HS-5 (cell line): ENCODE data around the gene RRAGD.
"Not testable (repeated sequence)": the region's sequence is repeated elsewhere in the genome, so short reads cannot be mapped to it uniquely, and the experiment has no call there.

Experiments used
- DNase-seq: peaks from one replicate; pipeline ENCODE4 v3.0.0-alpha.2; 2012; ENCODE audit warnings: low read depth

Gene RRAGD

DNA sequence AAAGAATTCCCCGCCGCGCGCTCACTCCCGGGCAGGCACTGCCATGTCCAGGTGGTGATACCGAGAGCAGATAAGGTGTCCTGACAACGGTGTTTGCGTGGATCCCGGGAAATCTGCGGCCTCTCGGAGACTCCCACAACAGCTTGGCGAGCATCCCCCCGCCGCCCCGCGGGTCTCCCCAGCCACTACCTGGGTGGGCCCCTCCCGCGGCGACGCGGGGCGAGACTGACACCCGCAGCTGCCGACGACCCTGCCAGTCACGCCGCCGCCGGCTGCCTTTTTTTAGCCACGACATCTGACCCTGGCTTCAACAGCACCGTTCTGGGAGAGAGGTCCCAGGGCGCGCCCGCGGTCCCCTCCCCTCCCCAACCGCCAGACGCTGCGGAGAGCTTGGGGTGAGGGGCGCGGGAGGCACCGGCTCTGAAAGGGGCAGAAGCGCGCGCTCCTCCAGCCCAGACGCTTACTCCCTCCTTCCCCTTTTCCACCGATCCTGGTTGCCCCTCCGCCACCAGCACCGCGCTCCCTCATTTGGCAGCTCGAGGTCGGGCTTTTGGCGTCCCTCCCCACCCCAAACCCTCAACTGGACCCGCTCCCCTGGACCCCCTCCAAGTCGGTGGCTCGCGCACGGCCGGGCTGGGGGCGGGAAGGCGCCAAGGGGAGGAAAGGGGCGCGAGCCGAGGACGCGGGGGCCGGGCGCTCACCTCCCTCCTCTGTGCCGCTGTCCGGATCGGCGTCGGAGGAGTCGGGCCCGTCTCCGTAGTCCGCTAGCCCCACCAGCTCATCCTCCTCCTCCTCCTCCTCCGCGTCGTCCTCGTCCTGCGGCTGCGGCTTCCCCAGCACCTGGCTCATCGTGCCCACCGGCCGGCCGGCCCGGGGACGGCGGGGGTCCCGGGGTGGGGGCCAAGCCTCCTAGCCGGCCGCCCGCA, 665 bp downstream of the RRAGD start:
- no peak for DNase-seq

DNA sequence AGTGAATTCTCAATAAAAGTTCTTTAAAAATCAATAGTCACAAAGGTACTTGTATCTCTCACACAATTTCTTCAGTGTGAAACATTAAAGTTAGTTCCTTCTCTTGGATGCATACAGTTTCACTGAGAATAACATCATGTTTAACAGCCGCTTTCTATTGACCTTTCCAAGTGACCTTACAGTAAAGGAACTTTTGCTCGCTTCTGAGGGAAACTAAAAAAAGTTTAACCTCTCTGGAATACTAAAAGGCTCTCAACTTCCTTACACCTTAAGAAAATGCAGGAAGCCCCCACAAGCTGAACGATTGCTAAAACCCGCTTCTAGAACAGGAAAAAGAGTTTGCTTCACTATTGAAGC, 1.3 kb downstream of the RRAGD start:
- DNase-seq: no peak

DNA sequence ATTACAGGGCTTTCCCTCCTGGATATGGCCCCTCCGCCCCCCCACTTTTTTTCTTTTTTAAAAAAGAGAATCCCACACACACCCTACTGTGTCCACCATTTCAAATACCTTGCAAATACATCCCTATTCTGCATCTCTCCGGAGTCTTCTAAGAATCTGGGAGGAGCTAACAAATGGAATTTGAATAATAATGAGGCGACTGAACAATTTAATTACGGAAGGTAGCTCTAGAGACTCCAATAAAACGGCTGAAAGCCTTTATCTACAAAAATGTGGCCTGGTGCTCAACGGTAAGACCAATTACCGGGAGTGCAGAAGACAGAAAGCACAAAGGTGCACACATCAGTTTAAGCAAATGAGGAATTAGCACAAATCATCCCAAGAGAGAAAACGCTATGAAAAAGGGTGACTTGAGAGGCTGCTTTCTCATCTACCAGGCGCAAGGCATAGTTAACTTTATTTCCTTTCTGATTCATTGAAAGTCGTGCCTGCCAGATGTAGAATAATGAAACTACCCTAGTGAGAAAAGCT, 1.8 kb downstream of the RRAGD start:
- no peak for DNase-seq

DNA sequence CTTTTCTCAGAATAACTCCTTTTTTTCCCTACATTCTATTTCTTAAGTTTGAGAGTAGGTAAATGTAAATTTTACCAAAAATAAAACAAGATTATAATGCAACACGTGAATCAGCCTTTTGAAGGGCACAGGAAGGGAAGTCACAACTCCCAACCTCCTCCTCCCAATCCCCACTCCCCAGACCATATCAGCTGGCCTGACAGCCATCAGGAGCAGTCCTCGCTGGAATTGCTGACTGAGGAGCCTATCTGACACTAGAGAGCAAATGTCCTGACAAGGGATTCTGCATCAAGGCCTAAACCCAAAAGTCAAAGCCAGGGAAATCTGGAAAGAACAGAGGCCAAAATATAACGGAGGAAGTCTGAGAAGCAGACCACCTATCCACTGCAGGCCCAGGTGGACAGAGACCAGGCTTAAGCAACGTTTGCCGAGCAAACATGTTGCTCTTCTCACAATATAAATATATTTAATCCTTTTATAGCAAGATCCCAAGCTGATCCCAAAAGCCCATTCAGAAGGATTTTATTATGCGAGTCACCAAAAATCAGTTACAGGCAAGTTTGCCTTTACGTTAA, 2.5 kb downstream of the RRAGD start:
- no peak for DNase-seq

DNA sequence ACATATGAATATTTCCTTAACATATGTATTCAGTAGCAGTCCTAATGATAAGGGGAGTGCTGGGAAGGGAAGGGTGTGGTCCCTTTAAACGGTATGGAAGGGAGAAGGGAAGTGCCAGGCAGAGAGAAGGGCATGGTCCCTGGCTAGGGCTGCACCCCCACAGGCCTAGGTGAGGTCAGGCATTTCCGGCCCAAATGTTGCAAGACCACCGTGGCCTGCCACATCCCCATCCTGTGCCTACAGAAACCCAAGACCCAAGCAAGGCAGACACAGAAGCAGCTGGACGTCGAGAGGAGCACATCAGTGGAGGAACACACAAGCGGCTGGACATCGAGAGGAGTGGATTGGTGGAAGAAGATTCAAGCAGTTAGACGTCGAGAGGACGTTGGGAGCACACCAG, 5.9 kb downstream of the RRAGD start:
- DNase-seq: no peak

DNA sequence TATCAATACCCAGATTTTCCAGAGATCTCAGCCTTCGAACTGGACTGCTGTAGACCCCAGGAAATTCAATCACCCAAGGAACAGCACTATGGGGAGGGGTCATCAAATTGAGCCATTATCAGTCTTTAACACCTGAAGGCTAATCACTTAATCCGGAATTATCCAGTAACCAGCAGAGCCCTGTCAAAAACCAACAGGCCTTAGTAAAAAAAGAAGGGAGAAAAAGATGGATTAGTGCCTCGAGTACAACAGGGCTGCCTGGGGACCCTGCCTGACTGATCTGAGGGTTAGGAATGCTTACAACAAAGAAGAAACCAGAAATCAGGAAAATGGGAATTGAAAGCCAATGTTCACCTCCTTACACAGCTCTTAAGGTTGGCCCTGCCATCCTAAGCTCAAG, 7.6 kb downstream of the RRAGD start:
- no peak for DNase-seq

DNA sequence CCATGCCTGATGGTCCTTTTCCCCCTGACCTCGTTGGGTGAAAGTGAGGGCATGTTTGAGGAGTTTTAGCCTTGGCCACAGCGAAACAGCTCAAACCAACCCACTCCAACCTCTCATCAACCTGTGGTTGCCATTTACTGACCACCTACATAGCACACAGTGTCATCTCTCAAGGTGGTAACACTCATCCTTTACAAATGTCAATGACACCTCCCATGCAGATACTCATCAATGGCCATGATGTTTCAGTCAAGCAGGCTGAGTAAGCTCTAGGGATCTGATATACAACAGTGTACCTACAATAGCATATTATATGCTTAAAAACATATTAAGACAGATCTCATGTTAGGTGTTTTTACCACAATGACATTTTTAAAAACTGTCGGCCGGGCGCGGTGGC, 9.3 kb downstream of the RRAGD start:
- DNase-seq: no peak

DNA sequence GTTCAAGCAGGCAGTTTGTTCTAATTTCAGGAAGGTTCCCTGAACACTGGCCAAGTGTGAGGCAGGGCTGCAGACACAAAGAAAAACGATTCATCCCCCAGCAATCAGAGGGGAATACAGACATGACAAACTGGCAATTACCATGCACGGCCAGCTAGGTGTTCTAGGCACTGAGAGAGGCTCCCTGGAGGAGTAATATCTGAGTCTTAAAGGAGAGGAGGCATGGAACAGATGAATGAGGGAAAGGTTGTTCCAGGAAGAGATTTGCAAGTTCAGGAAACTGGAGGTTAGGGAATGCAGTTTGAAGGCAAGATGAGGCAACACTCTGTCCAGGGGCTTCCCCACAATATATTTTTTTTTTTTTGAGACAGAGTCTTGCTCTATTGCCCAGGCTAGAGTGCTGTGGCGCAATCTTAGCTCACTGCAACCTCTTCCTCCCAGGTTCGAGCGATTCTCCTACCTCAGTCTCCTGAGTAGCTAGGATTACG, 11.1 kb downstream of the RRAGD start:
- DNase-seq: no peak

DNA sequence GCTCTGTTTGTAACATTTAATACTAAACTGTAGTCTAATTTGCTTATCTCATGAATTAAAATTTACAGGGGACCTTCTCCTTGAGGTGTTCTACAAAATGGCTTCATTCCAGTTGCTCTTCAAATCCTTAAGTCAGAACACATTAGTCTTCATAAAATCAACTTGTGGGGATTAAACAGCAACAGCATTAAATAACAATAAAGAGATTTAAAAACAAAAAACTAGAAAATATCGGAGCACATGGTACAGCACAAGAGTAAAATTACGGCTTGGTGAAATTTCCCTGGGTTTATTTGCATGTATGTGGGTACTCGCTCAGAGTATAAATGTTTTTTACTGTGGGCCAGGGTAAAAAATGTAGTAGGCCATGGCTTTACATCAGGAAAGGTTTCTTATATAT, 12.0 kb downstream of the RRAGD start:
- no peak for DNase-seq

DNA sequence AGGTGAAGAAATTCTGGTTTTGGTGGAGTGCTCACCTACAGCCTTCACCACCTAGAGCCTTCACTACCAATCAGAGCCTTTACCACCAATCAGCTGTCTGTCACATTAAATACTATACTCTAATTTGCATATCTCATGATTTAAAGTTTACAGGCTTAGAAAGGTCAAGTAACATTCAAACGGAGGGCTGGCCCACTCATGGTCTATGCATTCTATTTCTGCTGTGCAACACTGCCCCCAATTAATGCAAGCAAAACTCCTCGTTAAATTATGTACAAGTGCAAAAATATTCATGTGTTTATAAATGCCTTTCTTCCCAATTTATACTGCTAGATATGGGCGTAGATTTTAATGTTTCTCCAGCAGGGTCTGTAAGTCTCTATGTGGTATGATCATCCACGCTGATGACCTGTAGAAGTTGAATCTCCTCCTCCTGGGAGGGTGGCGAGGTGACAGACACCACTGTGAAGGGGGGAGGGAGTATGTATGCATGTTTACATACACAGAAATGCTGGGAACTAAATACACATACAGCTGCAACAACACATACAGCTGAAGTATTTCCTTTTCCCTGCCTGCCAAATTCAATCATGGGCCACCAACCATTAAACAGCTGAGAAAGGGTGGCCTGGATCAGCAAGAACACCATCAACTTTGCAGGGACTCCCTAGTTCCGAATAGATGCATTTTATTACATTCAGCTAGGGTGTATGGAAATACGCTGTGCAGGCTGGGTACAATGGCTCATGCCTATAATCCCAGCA, 13.1 kb downstream of the RRAGD start:
- no peak for DNase-seq

DNA sequence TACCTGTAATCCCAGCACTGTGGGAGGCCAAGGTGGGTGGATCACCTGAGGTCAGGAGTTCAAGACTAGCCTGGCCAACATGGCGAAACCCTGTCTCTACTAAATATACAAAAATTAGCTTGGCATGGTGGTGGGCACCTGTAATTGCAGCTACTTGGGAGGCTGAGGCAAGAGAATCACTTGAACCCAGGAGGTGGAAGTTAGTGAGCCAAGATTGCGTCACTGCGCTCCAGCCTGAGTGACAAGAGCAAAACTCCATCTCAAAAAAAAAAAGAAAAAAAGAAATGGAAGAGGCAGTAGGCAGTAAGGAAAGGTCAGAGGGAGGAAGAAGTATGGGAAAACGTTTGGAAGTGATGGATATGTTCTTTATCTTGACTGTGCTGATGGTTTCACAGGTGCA, 14.2 kb downstream of the RRAGD start:
- DNase-seq: not testable (repeated sequence)

DNA sequence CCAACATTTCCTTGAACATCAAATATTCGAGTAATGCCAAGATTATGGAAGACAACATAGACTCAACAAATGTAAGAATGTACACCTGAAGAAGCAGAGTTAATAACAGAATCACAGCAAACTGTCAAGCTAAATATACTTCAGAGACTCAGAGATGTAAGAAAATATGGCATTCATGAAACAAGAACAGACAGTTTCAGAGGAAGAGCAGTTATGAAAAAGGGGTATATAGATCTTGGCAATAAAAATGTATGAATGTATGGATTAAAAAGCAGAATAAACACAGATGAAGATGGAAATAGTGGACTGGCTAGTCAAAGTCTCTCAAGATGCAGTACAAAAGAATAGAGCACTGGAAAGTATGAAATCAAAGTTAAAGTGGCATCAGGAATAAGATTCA, 18.4 kb downstream of the RRAGD start:
- DNase-seq: no peak

DNA sequence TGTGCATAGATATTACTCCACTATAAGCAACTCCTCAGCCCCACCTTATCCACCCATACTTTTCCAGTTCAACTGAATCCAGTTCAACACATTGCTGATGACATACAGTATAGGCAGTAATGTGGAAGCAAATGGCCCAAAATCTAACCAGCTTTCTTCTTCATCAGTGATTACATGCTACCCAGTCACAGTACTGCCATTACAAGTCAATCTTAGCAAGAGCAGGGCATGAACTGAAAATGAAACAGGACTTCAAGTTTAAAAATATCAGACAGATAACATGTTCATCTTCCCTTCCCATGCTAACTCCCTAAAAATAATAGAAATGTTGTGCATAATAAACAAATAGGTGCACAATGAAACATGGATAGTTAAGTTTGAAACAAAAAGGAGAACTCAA, 19.2 kb downstream of the RRAGD start:
- DNase-seq: no peak

DNA sequence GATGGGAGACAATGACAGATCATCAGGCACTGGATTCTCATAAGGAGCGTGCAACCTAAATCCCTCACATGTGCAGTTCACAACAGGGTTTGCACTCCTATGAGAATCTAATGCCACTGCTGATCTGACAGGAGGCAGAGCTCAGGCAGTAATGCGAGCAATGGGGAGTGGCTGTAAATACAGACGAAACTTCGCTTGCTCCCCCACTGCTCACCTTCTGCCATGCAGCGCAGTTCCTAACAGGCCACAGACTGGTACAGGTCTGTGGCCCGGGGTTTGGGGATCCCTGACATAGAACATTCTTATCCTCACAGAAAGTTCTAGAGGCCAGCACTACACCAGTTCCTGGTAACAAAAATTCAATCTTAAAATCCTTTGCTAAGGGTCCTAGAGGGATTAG, 23.2 kb downstream of the RRAGD start:
- DNase-seq: no peak

DNA sequence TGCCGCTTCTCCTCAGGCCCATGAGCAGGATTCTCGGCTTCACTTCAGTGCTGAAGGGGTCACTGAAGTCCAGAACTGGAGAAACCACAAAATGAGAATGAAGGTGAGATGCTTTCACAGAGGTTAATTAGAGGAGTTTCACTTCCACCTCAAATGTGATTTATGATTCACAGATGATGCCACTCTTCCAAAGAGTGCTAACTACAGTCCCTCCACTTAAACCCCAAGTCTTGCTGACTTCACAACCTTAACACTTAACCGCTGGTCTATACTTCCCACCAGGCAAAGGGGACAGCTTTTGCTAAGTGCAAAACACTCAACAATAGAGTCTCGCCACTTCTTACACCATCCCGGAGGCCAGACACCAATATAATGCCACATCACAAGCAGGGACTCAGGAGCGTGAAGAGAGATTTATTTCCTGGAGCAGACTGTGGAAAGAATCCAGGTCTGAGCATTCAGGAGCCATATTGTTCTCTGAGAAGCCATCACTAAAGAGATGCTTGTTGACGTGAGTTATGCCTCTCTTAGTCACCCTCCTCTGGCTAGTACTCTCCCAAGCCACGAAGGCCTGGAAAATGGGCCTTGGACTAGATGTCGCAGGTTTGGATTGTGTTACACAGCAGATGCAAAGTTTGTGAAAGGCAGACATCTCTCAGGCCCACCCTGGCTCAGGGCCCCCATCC, 24.4 kb downstream of the RRAGD start:
- no peak for DNase-seq

DNA sequence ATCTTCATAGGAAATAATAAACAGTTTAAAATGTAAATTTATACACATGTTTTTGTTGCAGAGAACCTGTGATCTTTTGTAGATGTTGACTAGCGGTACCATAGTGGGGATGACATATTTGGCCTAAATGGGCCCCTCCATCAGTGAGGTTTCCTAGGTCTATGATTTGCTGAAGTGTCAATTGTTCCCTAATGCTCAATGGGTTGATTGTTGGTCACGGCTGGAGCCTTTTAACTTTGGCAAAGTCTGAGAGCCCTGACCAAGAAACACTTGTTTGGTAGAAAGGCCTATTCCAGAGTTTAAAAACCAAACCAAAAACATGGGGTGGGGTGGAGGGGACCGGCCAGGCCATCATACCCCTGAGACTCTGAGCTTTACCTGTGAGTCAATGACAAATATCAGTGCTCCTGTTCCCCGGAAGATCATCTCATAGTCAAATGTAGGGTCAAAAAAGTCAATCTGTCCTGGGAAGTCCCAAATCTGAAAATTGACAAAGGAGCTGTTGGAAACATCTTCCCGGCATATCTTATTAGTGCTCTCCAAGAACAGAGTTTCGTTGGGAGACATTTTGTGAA, 25.1 kb downstream of the RRAGD start:
- DNase-seq: no peak

DNA sequence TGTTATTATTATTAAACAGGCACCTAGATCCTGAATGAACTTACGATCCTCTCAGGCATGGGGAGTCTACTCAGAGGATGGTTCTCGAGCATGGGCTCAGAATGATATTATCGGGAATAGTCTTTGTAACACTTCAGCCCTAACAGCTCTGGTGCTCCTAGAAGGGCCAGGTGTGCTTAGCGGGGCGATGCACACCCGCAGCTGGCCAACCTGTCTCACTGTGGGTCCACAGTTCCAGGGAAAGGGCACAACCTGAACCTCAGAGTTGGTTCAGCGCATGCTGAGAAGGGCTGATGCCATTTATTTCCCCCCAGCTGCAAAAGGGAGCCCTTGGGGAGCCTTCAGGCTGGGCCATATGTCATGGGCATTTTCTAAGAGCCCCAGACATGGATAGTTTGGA, 26.2 kb downstream of the RRAGD start:
- DNase-seq: no peak

DNA sequence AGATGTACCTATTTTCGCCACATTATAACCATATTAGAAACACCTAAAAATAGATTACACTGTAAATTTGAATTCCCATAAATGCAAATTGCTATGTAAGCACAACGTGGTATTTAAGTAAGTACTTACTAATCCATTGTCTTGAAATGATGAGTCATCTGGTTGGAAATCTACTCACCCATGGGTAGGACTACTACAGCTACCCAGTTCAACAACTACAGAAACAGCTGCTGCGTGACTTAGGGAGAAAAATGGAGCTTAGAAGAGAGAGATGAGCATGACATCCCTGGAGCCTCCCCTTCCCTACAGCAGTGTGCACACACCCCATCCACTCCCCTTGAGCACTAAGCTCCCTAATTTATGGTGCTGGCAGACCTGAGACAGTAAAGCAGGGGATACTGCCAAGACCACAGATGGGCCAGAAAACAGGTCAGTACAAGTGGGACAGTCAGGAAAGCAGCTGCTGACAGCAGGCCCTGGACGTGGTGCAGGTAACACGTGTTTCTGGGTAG, 26.9 kb downstream of the RRAGD start:
- DNase-seq: peak; percentile 55

DNA sequence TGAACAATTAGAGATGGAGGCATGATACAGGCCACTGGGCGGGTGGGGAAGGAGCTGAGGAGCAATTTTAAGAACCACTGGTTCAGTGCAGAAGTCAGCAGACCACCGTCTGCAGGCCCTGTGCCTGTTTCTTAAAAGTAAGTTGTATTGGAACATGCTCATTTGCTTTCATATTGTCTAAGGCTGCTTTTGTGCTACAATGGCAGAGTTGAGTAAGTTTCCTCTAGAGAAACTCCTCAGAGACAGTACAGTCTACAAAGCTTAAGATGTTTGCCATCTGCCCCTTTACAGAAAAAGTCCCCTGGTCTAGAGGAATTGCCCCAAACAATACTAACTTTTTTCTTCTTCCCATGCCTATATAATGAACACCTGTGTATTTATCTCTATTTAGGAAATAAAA, 31.0 kb downstream of the RRAGD start:
- DNase-seq: no peak

DNA sequence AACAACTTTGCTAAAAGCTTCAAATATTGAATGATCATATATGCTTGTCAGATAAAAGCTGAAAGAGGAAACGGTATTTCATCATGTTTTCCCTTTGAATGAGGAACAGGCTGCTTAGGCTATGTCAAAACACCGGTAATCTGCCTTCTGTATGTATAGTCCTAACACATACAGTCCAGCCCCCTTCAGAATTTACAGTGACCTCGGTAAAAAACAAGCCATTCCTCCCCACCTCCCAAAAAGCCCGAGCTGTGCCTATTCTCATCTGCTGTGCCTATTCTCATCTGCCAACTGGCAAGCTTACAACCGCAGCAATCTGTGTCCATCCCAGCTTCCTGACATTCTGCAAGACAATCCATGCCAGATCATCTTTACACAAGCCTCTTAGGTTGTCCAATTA, 32.8 kb downstream of the RRAGD start:
- DNase-seq: no peak

DNA sequence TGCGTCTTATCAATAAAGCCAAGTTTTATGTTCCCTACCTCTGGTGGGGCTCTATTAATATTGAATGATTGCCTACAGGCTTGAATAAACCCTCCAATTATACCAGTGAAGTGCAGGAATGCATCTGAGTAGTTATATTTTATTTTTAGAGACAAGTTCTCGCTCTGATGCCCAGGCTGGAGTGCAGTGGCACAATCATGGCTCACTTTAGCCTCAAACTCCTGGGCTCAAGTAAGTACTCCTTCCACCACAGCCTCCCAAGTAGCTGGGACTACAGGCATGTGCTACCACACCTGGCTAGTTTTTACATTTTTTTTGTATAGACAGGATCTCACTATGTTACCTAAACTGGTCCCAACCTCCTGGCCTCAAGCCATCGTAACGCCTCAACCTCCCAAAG, 33.4 kb downstream of the RRAGD start:
- no peak for DNase-seq
